Caco-2 (cell line): ENCODE measurements around the gene OMA1. TPM values are rescaled to one million over a fixed set of nuclear protein-coding genes. Genes with fewer than 3 reads are reported as not detected.

Experiments
- BruUV-seq: library from RNA; stranded (reverse); fragments of 400-500 nt; replicated peaks from 2 replicates; lab custom pipeline; 2021; lab: Mats Ljungman, UMichigan
- CTCF ChIA-PET: fragments of 300-600 bp; sonication (Branson Sonifier 250); formaldehyde crosslinking; loops from one replicate; lab custom pipeline; 2022; ENCODE audit warnings: antibody characterized with exemption; lab: Charles Lee
- POLR2A ChIA-PET: fragments of 300-600 bp; sonication (Branson Sonifier 250); formaldehyde crosslinking; loops from one replicate; lab custom pipeline; 2022; ENCODE audit warnings: antibody characterized with exemption; lab: Charles Lee
- DNase-seq, 2 experiments: peaks; one replicate each; pipeline versions ENCODE4 v3.0.0 to v3.0.0-alpha.2; 2020 to 2022
- H3K27me3 ChIP-seq: replicated peaks from 2 replicates; pipeline ENCODE4 v1.6.0; 2011; ENCODE audit warnings: low read length; ENCODE audit not compliant: control insufficient read depth, insufficient read depth
- H3K36me3 ChIP-seq: 2 replicates; pipeline ENCODE4 v1.5.1; 2011; ENCODE audit warnings: low read length; ENCODE audit not compliant: control insufficient read depth, insufficient read depth
- H3K4me1 ChIP-seq: fragments of 250-450 bp; sonication (Bioruptor Pico); 2 replicates; pipeline ENCODE4 v1.5.1; 2020; ENCODE audit warnings: mild to moderate bottlenecking
- H3K4me3 ChIP-seq: 2 replicates; pipeline ENCODE4 v1.5.1; 2011; ENCODE audit warnings: low read depth, mild to moderate bottlenecking, control low read depth, low read length
- H3K9me3 ChIP-seq: fragments of 250-450 bp; sonication (Bioruptor Pico); 2 replicates; pipeline ENCODE4 v1.5.1; 2020; ENCODE audit warnings: mild to moderate bottlenecking, moderate library complexity
- H3K27ac Mint-ChIP-seq: one replicate; pipeline ENCODE4 v1.8.0; 2022; ENCODE audit warnings: mixed read lengths; ENCODE audit not compliant: unreplicated experiment
- H3K27me3 Mint-ChIP-seq: one replicate; pipeline ENCODE4 v1.8.0; 2022; ENCODE audit warnings: mixed read lengths; ENCODE audit not compliant: insufficient read depth, unreplicated experiment
- H3K36me3 Mint-ChIP-seq: one replicate; pipeline ENCODE4 v1.8.0; 2022; ENCODE audit warnings: mild to moderate bottlenecking, mixed read lengths; ENCODE audit not compliant: insufficient read depth, unreplicated experiment
- H3K4me1 Mint-ChIP-seq: one replicate; pipeline ENCODE4 v1.8.0; 2022; ENCODE audit warnings: low read depth, mixed read lengths; ENCODE audit not compliant: unreplicated experiment
- H3K4me3 Mint-ChIP-seq: one replicate; pipeline ENCODE4 v1.8.0; 2022; ENCODE audit warnings: mild to moderate bottlenecking, moderate library complexity, mixed read lengths; ENCODE audit not compliant: unreplicated experiment
- H3K9me3 Mint-ChIP-seq: one replicate; pipeline ENCODE4 v1.8.0; 2022; ENCODE audit warnings: mixed read lengths; ENCODE audit not compliant: unreplicated experiment
- CTCF ChIP-seq, 2 experiments: fragments of 200-600 bp in 1 of 2; IDR thresholded peaks; 1 replicate in 1 of 2; 2 replicates in 1 of 2; pipeline versions ENCODE4 v1.5.1 to v1.8.0; 2011 to 2022; ENCODE audit warnings: antibody characterized with exemption in 1 of 2, control low read depth in 1 of 2, inconsistent platforms in 1 of 2, low read depth in 1 of 2, low read length in 1 of 2, mild to moderate bottlenecking in 1 of 2, moderate library complexity in 1 of 2; ENCODE audit not compliant: insufficient read depth in 1 of 2, severe bottlenecking in 1 of 2, unreplicated experiment in 1 of 2
- intact Hi-C: fragments of 100-400 bp; cut with micrococcal nuclease; formaldehyde crosslinking; loops from one replicate; pipeline ENCODE4 v1.10.0; 2022; ENCODE audit not compliant: unreplicated experiment
- total RNA-seq: library from RNA; stranded (reverse); gene quantifications from 2 replicates; pipeline ENCODE4 v1.2.3, GENCODE V29; 2022

OMA1 gene
- total RNA-seq, 1 experiment from 2014 or later: 6.9 TPM

GRCh38 chr1:58435376-58435775 lies 111.2 kb downstream of the OMA1 start:
- Mint-ChIP-seq H3K9me3 (no peaks in the 10 kb centered on the region), H3K4me3 (no peak overlapping the region), H3K27ac (no peak overlapping the region), H3K27me3 (peaks cover 2% of the 10 kb centered on the region), H3K36me3 (no peaks in the 10 kb centered on the region), H3K4me1 (no peaks in the 10 kb centered on the region)
- no TSS peak for BruUV-seq
- H3K4me1 ChIP-seq: no peaks in the 10 kb centered on the region
- POLR2A ChIA-PET: no interaction called here
- no peaks in the 10 kb centered on the region for H3K27me3 ChIP-seq
- H3K9me3 ChIP-seq: no peaks in the 10 kb centered on the region
- TF ChIP-seq CTCF (IDR thresholded peaks at IDR 0.05; ENCODE audit: insufficient read depth in 1 of 2, low read depth in 1 of 2, low read length in 1 of 2, severe bottlenecking in 1 of 2, unreplicated experiment in 1 of 2): no peak
- H3K36me3 ChIP-seq: no peaks in the 10 kb centered on the region
- intact Hi-C loops: no loop called here
- no peak overlapping the region for H3K4me3 ChIP-seq
- CTCF ChIA-PET: no interaction called here
- DNase-seq: no peak

GRCh38 chr1:58434607-58435006 lies 111.9 kb downstream of the OMA1 start:
- Mint-ChIP-seq H3K9me3 (no peaks in the 10 kb centered on the region), H3K27ac (no peak overlapping the region), H3K36me3 (no peaks in the 10 kb centered on the region), H3K27me3 (peaks cover 2% of the 10 kb centered on the region), H3K4me3 (no peak overlapping the region), H3K4me1 (no peaks in the 10 kb centered on the region)
- intact Hi-C loops: no loop called here
- TF ChIP-seq CTCF (IDR thresholded peaks at IDR 0.05; ENCODE audit: insufficient read depth in 1 of 2, low read depth in 1 of 2, low read length in 1 of 2, severe bottlenecking in 1 of 2, unreplicated experiment in 1 of 2): no peak
- H3K4me3 ChIP-seq: no peak overlapping the region
- ChIA-PET CTCF (no interaction called here), POLR2A (no interaction called here)
- no peaks in the 10 kb centered on the region for H3K36me3 ChIP-seq
- H3K27me3 ChIP-seq: no peaks in the 10 kb centered on the region
- no peaks in the 10 kb centered on the region for H3K4me1 ChIP-seq
- no peaks in the 10 kb centered on the region for H3K9me3 ChIP-seq
- DNase-seq: no peak
- BruUV-seq: no TSS peak

- Histone ChIP-seq H3K4me1 (no peaks in the 10 kb centered on the region), H3K27me3 (no peaks in the 10 kb centered on the region), H3K36me3 (no peaks in the 10 kb centered on the region), H3K4me3 (no peak overlapping the region), H3K9me3 (no peaks in the 10 kb centered on the region)
- no peak for DNase-seq
- ChIA-PET POLR2A (no interaction called here), CTCF (no interaction called here)
- H3K4me3 Mint-ChIP-seq: no peak overlapping the region
- peaks cover 2% of the 10 kb centered on the region for H3K27me3 Mint-ChIP-seq
- intact Hi-C loops: no loop called here
- TF ChIP-seq CTCF (IDR thresholded peaks at IDR 0.05; ENCODE audit: insufficient read depth in 1 of 2, low read depth in 1 of 2, low read length in 1 of 2, severe bottlenecking in 1 of 2, unreplicated experiment in 1 of 2): no peak
- no peaks in the 10 kb centered on the region for H3K4me1 Mint-ChIP-seq
- BruUV-seq: no TSS peak
- no peaks in the 10 kb centered on the region for H3K36me3 Mint-ChIP-seq
- H3K27ac Mint-ChIP-seq: no peak overlapping the region
- no peaks in the 10 kb centered on the region for H3K9me3 Mint-ChIP-seq
Measured at GRCh38 chr1:58434181-58434580, 112.3 kb downstream of the OMA1 start.
